ENCODE results near the gene HPSE2.

- TF ChIP-seq, protein P1, sequence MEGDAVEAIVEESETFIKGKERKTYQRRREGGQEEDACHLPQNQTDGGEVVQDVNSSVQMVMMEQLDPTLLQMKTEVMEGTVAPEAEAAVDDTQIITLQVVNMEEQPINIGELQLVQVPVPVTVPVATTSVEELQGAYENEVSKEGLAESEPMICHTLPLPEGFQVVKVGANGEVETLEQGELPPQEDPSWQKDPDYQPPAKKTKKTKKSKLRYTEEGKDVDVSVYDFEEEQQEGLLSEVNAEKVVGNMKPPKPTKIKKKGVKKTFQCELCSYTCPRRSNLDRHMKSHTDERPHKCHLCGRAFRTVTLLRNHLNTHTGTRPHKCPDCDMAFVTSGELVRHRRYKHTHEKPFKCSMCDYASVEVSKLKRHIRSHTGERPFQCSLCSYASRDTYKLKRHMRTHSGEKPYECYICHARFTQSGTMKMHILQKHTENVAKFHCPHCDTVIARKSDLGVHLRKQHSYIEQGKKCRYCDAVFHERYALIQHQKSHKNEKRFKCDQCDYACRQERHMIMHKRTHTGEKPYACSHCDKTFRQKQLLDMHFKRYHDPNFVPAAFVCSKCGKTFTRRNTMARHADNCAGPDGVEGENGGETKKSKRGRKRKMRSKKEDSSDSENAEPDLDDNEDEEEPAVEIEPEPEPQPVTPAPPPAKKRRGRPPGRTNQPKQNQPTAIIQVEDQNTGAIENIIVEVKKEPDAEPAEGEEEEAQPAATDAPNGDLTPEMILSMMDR (IDR thresholded peaks at IDR 0.05; ENCODE audit: low read depth, low read length) = no peak
- TF ChIP-seq POLR2A (IDR thresholded peaks at IDR 0.05; ENCODE audit: extremely low read depth, insufficient read length) = no peak
- no peak for TF ChIP-seq MAX (IDR thresholded peaks at IDR 0.05; ENCODE audit: low read depth, low read length)
Measured at GRCh38 chr10:99010286-99010685, 225.4 kb downstream of the HPSE2 start.
